Stimulated activated CD4-positive, alpha-beta T cell treated with anti-CD3 and anti-CD28 coated beads, Interleukin-4, amount 100 ng/mL, for 48 hours (primary cell): ENCODE results near the gene KCTD1.
"Not testable (repeated sequence)": the region's sequence is repeated elsewhere in the genome, so short reads cannot be mapped to it uniquely, and the experiment has no call there.

ENCODE experiments used
- DNase-seq, 2 donors: peaks; one replicate each; pipeline ENCODE4 v3.0.0-alpha.2; 2020; ENCODE audit warnings: low read depth in 2 of 2

KCTD1 gene

GRCh38 chr18:26457611-26458353 is 90.6 kb downstream of the KCTD1 start:
- no peak for DNase-seq

- DNase-seq: no peak
Measured at GRCh38 chr18:26457195-26457594, 91.2 kb downstream of the KCTD1 start.

- no peak for DNase-seq
Measured at GRCh38 chr18:26456070-26456491, 92.3 kb downstream of the KCTD1 start.

- no peak for DNase-seq
Measured at GRCh38 chr18:26455639-26456038, 92.7 kb downstream of the KCTD1 start.

- DNase-seq: no peak
Measured at GRCh38 chr18:26454616-26455015, 93.7 kb downstream of the KCTD1 start.

GRCh38 chr18:26454192-26454591 is 94.2 kb downstream of the KCTD1 start:
- DNase-seq: no peak

- no peak for DNase-seq
Measured at GRCh38 chr18:26453386-26453901, 94.9 kb downstream of the KCTD1 start.

GRCh38 chr18:26450989-26451682 is 97.2 kb downstream of the KCTD1 start:
- no peak for DNase-seq

GRCh38 chr18:26448714-26449159 is 99.6 kb downstream of the KCTD1 start:
- DNase-seq: no peak

GRCh38 chr18:26443853-26444252 is 104.5 kb downstream of the KCTD1 start:
- DNase-seq: no peak

- DNase-seq: no peak
Measured at GRCh38 chr18:26442126-26442525, 106.2 kb downstream of the KCTD1 start.

- DNase-seq: no peak
Measured at GRCh38 chr18:26440644-26441043, 107.7 kb downstream of the KCTD1 start.

- no peak for DNase-seq
Measured at GRCh38 chr18:26439537-26439936, 108.8 kb downstream of the KCTD1 start.

GRCh38 chr18:26438980-26439379 is 109.4 kb downstream of the KCTD1 start:
- DNase-seq: no peak

GRCh38 chr18:26437634-26438033 is 110.7 kb downstream of the KCTD1 start:
- DNase-seq: not testable (repeated sequence)

GRCh38 chr18:26436176-26437051 is 111.9 kb downstream of the KCTD1 start:
- DNase-seq: no peak

GRCh38 chr18:26435415-26436095 is 112.8 kb downstream of the KCTD1 start:
- DNase-seq: no peak

GRCh38 chr18:26434887-26435286 is 113.5 kb downstream of the KCTD1 start:
- DNase-seq: no peak

GRCh38 chr18:26432651-26433424 is 115.5 kb downstream of the KCTD1 start:
- no peak for DNase-seq

- DNase-seq: no peak
Measured at GRCh38 chr18:26429535-26430226, 118.7 kb downstream of the KCTD1 start.
